K562 (cell line): Measurements from ENCODE around the gene NDUFB7. TPM values are rescaled to one million over a fixed set of nuclear protein-coding genes. Genes with fewer than 3 reads are reported as not detected.

Experiments
- ATAC-seq: fragments of 200-7000 bp; cut with Tn5 transposase; 3 replicates; pipeline ENCODE4 v1.9.1; 2020; ENCODE audit warnings: moderate library complexity
- BruUV-seq: library from RNA; stranded (reverse); fragments of 400-500 nt; replicated peaks from 2 replicates; lab custom pipeline; 2021; lab: Mats Ljungman, UMichigan
- CTCF ChIA-PET: fragments of 300-600 bp; formaldehyde crosslinking; extraction: SDS; loops from one replicate; lab custom pipeline; 2021; ENCODE audit warnings: low intra/inter-chr PET ratio; lab: Yijun Ruan, JAX
- POLR2A ChIA-PET: fragments of 300-600, 350-650 bp; sonication (Branson Sonifier 250); formaldehyde crosslinking; extraction: SDS; loops from one replicate; lab custom pipeline; 2021; ENCODE audit warnings: antibody characterized with exemption, inconsistent platforms; lab: Yijun Ruan, JAX
- DNase-seq, 4 experiments: peaks; one replicate each; pipeline versions ENCODE4 v3.0.0 to v3.0.0-alpha.2; 2011 to 2018; ENCODE audit warnings: low spot score in 3 of 4, mixed read lengths in 3 of 4; ENCODE audit errors: extremely low read depth in 1 of 4
- FAIRE-seq: peaks from 2 replicates; lab custom pipeline; 2011; peaks lifted over from hg19 to GRCh38; lab: Jason Lieb, UNC
- H2AFZ ChIP-seq: 2 replicates; pipeline ENCODE4 v1.6.0; 2011; ENCODE audit warnings: low read depth, low read length, control low read depth, inconsistent platforms
- H3K27ac ChIP-seq: fragments of 200-600 bp; 3 replicates; pipeline ENCODE4 v1.8.0; 2011; ENCODE audit warnings: low read depth, mild to moderate bottlenecking, control low read depth, inconsistent platforms, low read length, moderate library complexity, mixed read lengths; ENCODE audit errors: extremely low read depth
- H3K27me3 ChIP-seq, 2 experiments: fragments of 300-600 bp in 1 of 2; 2 replicates in 1 of 2; 3 replicates in 1 of 2; pipeline versions ENCODE4 v1.6.0 to v1.8.0; 2011; ENCODE audit warnings: inconsistent platforms in 2 of 2, low read length in 2 of 2, mild to moderate bottlenecking in 1 of 2, mixed read lengths in 1 of 2, moderate library complexity in 1 of 2; ENCODE audit not compliant: control insufficient read depth in 2 of 2, insufficient read depth in 2 of 2
- H3K36me3 ChIP-seq: fragments of 300-600 bp; 3 replicates; pipeline ENCODE4 v1.8.0; 2011; ENCODE audit warnings: mild to moderate bottlenecking, low read length, inconsistent platforms; ENCODE audit not compliant: control insufficient read depth, insufficient read depth
- H3K4me1 ChIP-seq, 2 experiments: fragments of 200-600 bp in 1 of 2; replicated peaks in 1 of 2; 2 replicates in 1 of 2; 3 replicates in 1 of 2; pipeline versions ENCODE4 v1.5.1 to v1.8.0; 2011; ENCODE audit warnings: inconsistent platforms in 2 of 2, low read length in 2 of 2, mild to moderate bottlenecking in 1 of 2, mixed read lengths in 1 of 2, moderate library complexity in 1 of 2; ENCODE audit not compliant: control insufficient read depth in 2 of 2, insufficient read depth in 2 of 2
- H3K4me2 ChIP-seq: 2 replicates; pipeline ENCODE4 v1.6.1; 2011; ENCODE audit warnings: low read length, control low read depth, inconsistent platforms, mixed read lengths; ENCODE audit not compliant: insufficient read depth
- H3K4me3 ChIP-seq: fragments of 200-600 bp; sonication (generic), shearing (Covaris generic); 2 replicates; pipeline ENCODE4 v1.5.1; 2016; ENCODE audit warnings: control low read depth, inconsistent platforms
- H3K79me2 ChIP-seq: fragments of 200-600 bp; 3 replicates; pipeline ENCODE4 v1.8.0; 2011; ENCODE audit warnings: low read length, inconsistent platforms; ENCODE audit not compliant: control insufficient read depth, insufficient read depth
- H3K9ac ChIP-seq, 2 experiments: 2 replicates each; pipeline versions ENCODE4 v1.6.0 to v1.6.1; 2011; ENCODE audit warnings: low read depth in 2 of 2, low read length in 2 of 2, control low read depth in 1 of 2, inconsistent platforms in 1 of 2, mild to moderate bottlenecking in 1 of 2, mixed read lengths in 1 of 2; ENCODE audit not compliant: insufficient read depth in 1 of 2
- H3K9me1 ChIP-seq: one replicate; pipeline ENCODE4 v1.6.0; 2011; ENCODE audit warnings: inconsistent platforms, mild to moderate bottlenecking, low read length, moderate library complexity; ENCODE audit not compliant: control insufficient read depth, insufficient read depth
- H3K9me3 ChIP-seq: replicated peaks from 2 replicates; pipeline ENCODE4 v1.5.1; 2011; ENCODE audit warnings: low read depth, low read length, inconsistent platforms; ENCODE audit not compliant: control insufficient read depth, insufficient read depth
- H4K20me1 ChIP-seq: replicated peaks from 2 replicates; pipeline ENCODE4 v1.6.1; 2011; ENCODE audit warnings: low read length, inconsistent platforms, mixed read lengths; ENCODE audit not compliant: control insufficient read depth, insufficient read depth
- CREM ChIP-seq: IDR thresholded peaks from 2 replicates; pipeline ENCODE4 v1.6.1; 2014; ENCODE audit warnings: antibody characterized with exemption, low read depth
- CXXC5 ChIP-seq: fragments of 250-450 bp; sonication (Bioruptor Pico); IDR thresholded peaks from 2 replicates; pipeline ENCODE4 v1.8.0; 2022; ENCODE audit warnings: inconsistent platforms, mild to moderate bottlenecking, moderate library complexity
- HMBOX1 ChIP-seq: sonication (generic); IDR thresholded peaks from 2 replicates; pipeline ENCODE4 v1.6.1; 2016
- TRIM24 ChIP-seq, 2 experiments: fragments of 450-650 bp; IDR thresholded peaks; 2 replicates each; pipeline ENCODE4 v1.6.1; 2016
- ZNF512 ChIP-seq: IDR thresholded peaks from 2 replicates; pipeline ENCODE4 v1.6.1; 2016; ENCODE audit warnings: missing genetic modification characterization, missing compliant biosample characterization
- WGBS: fragments of 100-300 bp; shearing (Covaris generic); methylation state at CpG from one replicate; pipeline ENCODE4 v1.1.6; 2016; ENCODE audit warnings: low coverage, mixed read lengths; ENCODE audit not compliant: insufficient coverage; ENCODE audit errors: missing lambda C conversion rate; 5-methylcytosine and 5-hydroxymethylcytosine counted together
- in situ Hi-C: fragments of 300-500 bp; cut with MboI; formaldehyde crosslinking; loops from 4 replicates; pipeline ENCODE4 v1.15.0; 2018; ENCODE audit warnings: inconsistent platforms, mixed read lengths
- intact Hi-C: fragments of 100-400 bp; cut with micrococcal nuclease; formaldehyde crosslinking; loops from 2 replicates; pipeline ENCODE4 v1.14.2; 2022
- polyA plus RNA-seq, 8 experiments: library from polyadenylated mRNA; depleted of rRNA in 4 of 8; stranded (reverse) in 5 of 8; unstranded in 3 of 8; fragments of >200 nt; fragmentation: Nextera tagmentation in 2 of 8; fragmentation: Illumina TruSeq in 1 of 8; extraction: Ambion mirVana in 2 of 8; extraction: Trizol in 1 of 8; gene quantifications; 2 replicates each; pipeline versions ENCODE4 v1.2.1 to v1.2.3, GENCODE V29; 2011 to 2014; ENCODE audit warnings: inconsistent platforms in 1 of 8, missing spikeins in 1 of 8
- total RNA-seq, 7 experiments: library from RNA; depleted of rRNA in 6 of 7; stranded (reverse); fragments of >200 nt in 6 of 7; fragmentation: Illumina TruSeq in 2 of 7; extraction: Trizol in 2 of 7; gene quantifications; 2 replicates each; pipeline versions ENCODE4 v1.2.1 to v1.2.3, GENCODE V29; 2011 to 2021; ENCODE audit warnings: low replicate concordance in 1 of 7
- TF ChIP-seq, protein P1 (sequence below): sonication (generic); formaldehyde crosslinking; IDR thresholded peaks from 2 replicates; pipeline ENCODE4 v1.8.1; 2023; ENCODE audit warnings: mild to moderate bottlenecking, missing genetic modification reagents, moderate library complexity

Gene NDUFB7
- total and polyA plus RNA-seq, 9 of the 15 experiments (the other 6 are each of a cell fraction or from before 2014, with no cell fraction given) = 14.9 to 842 (median 137) TPM

DNA sequence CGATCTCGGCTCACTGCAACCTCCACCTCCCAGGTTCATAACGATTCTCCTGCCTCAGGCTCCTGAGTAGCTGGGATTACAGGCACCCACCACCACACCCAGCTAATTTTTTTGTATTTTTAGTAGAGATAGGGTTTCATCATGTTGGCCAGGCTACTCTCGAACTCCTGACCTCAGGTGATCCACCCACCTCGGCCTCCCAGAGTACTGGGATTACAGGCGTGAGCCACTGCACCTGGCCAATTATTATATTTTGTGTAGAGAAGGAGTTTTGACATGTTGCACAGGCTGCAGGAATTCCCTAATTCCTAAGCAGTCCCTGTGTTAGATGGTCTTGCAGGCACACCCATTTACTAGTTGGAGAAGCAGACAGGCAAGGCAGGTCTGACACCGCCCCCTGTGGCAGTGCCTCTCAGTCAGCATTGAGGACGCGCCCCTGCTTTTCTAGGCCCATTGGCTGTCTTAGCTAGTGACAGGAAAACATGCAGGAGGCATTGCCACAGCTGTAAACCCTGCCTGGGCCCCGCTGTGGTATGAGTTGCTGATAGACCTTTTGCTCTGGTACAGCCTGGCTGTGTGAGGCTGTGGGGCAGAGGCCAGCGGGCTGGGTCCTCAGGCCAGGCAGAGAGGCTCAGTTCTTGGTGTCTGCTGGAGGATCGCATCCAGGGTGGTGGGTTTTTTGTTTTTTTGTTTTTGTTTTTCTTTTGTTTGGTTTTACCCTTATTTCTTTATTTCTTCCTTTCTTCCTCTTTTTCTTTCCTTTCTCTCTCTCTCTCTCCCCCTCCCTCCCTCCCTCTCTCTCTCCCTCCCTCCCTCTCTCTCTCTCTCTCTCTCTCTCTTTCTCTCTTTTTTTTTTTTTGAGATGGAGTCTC lies 20.5 kb downstream of the NDUFB7 start (continued):
- TF ChIP-seq, protein P1, sequence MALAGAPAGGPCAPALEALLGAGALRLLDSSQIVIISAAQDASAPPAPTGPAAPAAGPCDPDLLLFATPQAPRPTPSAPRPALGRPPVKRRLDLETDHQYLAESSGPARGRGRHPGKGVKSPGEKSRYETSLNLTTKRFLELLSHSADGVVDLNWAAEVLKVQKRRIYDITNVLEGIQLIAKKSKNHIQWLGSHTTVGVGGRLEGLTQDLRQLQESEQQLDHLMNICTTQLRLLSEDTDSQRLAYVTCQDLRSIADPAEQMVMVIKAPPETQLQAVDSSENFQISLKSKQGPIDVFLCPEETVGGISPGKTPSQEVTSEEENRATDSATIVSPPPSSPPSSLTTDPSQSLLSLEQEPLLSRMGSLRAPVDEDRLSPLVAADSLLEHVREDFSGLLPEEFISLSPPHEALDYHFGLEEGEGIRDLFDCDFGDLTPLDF = peak; percentile 57; the same call in 1 of the 2 replicates
- TF ChIP-seq CXXC5 (CRISPR knock-in tag) = peak; percentile 27; the same call in 1 of the 2 replicates
- TF ChIP-seq TRIM24 (IDR thresholded peaks at IDR 0.05) = peak in 1 of 2 experiments; percentile 29; a peak in 1 of 4 replicates
- TF ChIP-seq ZNF512 (tag) = peak; percentile 79
- TF ChIP-seq, all 486 proteins: peak for 48; not testable (repeated sequence) for 438

GRCh38 chr19:14550201-14550754 lies 21.6 kb downstream of the NDUFB7 start:
- FAIRE-seq = peak; percentile 87
- peak overlapping the region; percentile 57 for H3K4me2 ChIP-seq
- peak overlapping the region; percentile 50 to 84 for H3K9ac ChIP-seq
- H3K4me1 ChIP-seq = peaks cover 23 to 54% of the 10 kb centered on the region in 2 experiments
- no peaks in the 10 kb centered on the region for H3K9me3 ChIP-seq
- no TSS peak for BruUV-seq
- intact Hi-C loops = loop anchor here (2.0 to 10.0 kb wide), 3 partner anchors 13 to 115 kb away; partner anchors contain the start of genes DNAJB1 and PKN1
- H3K27ac ChIP-seq = peak overlapping the region; percentile 69
- peaks cover 70% of the 10 kb centered on the region for H3K79me2 ChIP-seq
- DNase-seq = peak; percentile 57 to 86 (median 69)
- CTCF ChIA-PET = no interaction called here
- POLR2A ChIA-PET = interaction anchor here (0.5 to 1.9 kb wide), 8 partner anchors 11 to 139 kb away, joined by 3 to 8 read pairs (median 3); partner anchors contain the start of gene DNAJB1
- no peaks in the 10 kb centered on the region for H3K27me3 ChIP-seq
- H2AFZ ChIP-seq = peak overlapping the region; percentile 52
- in situ Hi-C loops = no loop called here
- peak; percentile 81 for ATAC-seq
- 7% methylated on average over 14 of the region's 15 CpGs for WGBS
- peaks cover 2% of the 10 kb centered on the region for H3K9me1 ChIP-seq
- no peak overlapping the region for H3K4me3 ChIP-seq
- H4K20me1 ChIP-seq = peaks cover 3% of the 10 kb centered on the region
- peaks cover 31% of the 10 kb centered on the region; the same call in 2 of the 3 replicates for H3K36me3 ChIP-seq
- TF ChIP-seq HMBOX1 (peak; percentile 41; the same call in 1 of the 2 replicates), CREM (0 out of 2 replicates have a peak, but pooled peaks have one; percentile 27)
